Frontal cortex (tissue), 4 donors: ENCODE results near the gene DNAH8. TPM values are rescaled to one million over a fixed set of nuclear protein-coding genes. Genes with fewer than 3 reads are reported as not detected.

Experiments
- DNase-seq, 2 donors: peaks; one replicate each; pipeline ENCODE4 v3.0.0; 2012; ENCODE audit warnings: low spot score in 2 of 2
- FAIRE-seq: peaks from 2 replicates; lab custom pipeline; 2012; peaks lifted over from hg19 to GRCh38; lab: Jason Lieb, UNC
- total RNA-seq: library from RNA; depleted of rRNA; stranded (reverse); fragments of >200 nt; gene quantifications from one replicate; pipeline ENCODE4 v1.2.3, GENCODE V29; 2014
- donor health status: control.
- donor health status: control.
- donor health status: control.

DNAH8 gene
- total RNA-seq, 1 donor from 2014 or later: under 0.01 TPM

DNA sequence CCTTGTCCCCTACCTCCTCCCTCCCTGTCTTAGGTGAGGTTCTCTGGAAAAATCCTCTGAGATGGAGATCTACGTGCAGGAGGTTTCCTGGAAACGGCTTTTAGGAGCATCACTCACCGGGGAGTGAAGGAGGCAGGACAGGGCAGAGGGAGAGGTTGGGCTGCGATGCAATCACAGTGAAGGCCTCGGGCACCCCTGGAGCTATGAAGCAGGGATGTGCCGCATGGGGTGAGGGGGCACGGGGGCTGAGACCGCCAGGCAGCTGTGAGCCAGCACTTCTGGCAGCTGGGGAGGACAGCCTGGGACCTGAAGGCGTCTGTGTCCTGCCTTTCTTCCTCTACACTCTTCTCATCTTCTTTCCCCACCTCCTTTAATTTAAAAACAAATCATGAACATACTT is 320.6 kb downstream of the DNAH8 start:
- FAIRE-seq (no peak), DNase-seq (no peak)

DNA sequence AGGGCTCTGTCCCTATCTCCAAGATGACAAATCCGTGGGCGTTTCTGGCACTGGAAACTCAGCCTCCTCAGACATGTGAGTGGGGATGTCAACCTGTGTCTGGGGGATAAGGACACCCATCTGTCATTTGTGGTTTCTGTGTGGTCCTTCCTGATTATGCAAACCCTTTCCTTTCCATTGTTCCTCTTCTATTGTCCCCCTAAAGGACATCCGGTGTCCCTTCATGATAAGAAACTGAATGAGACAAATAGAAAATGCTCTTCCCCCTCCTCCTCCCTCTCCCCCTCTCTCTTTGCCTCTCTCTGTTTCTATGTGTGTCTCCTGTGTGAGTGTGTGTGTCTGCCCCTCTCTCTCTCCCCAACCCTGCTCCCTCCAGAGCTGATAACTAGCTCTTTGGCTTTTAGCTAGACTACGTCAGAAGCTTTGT is 322.0 kb downstream of the DNAH8 start:
- FAIRE-seq: no peak

DNA sequence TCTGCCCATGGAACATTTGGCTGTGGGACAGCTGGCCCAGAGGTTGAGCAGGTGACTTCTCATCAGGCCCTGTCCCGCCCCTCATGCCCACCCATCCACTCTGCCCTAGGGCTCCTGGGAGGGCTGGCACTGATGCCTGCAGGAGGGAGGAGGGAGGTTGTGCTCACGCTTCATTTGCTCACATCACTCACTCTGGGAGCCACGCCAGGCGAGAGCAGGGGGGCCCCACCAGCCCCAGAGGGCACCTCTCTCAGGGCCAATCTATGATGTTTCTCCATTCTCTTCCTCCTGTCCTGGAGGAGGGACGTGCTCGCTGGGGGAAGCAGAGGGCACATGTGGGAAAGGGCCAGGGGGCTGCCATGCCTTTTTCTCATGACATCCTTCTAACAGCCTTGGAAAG is 322.6 kb downstream of the DNAH8 start:
- DNase-seq (no peak), FAIRE-seq (no peak)

More for the DNA sequence above, 322.0 kb downstream of the DNAH8 start:
- no peak for DNase-seq

DNA sequence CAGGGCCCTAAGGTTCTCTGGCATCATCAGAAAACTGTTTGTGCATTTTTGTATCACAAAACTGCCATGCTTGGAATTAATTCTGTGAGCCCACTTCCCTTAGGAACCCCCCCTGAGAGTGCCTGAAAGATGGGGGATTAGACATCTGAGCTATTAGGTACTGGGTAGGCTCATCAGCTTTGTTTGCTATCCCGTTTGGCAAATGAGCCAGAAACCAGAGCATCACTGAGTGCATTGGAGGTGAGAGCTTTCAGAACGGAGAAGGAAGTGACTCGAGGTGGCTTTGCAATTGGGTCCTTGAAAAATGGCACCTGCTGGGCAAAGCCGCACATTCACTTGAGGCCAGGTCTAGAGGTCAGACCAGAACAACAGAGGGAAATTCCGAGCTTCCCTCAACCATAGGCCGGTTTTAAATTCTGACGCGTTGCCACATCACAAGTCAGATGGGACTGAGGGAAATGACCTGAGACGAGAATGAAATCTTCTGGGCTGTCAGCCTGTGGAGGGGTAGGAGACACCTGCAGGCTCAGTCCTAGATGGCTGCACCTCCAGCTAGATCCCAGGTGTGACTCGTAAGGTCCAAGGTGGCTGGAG is 325.1 kb downstream of the DNAH8 start:
- FAIRE-seq (no peak), DNase-seq (no peak)

DNA sequence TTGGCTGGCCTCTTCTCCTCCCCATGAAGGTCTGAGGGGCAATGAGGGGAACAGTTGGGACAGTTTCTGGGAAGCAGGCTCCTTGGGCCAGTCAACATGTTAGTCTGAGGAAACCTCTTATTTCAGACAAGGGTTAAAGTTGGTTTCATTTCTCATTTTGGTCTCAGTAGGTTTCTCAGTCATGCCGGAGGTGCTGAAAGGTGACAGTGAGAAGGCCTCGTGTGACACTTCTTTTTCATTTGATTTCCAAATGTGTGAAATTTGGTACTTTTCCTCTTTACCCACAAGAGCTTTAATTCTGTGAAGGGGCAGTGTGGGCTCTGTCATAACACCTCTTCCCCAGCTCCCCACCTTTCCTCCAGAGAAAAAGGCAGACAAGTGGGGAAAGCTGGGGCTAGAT is 326.0 kb downstream of the DNAH8 start:
- no peak for FAIRE-seq
- DNase-seq: no peak

DNA sequence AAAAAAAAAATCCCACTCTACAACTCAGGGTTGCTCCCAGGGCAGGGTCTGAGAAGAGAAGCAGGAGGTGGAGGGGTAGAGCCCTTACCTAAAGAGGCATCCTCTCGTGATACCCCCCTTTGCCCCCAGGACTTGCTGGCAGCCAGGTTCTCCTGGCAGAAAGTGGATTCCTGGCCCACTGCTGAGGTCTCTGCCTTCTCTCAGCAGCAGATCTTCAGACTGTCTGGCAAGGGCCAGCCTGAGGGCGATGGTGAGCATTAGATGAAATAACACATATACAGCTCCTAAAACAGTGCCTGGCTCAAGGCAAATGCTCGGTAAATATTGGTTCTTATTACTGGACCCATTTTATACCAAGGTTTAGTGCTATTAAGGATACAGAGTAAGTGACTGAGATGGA is 328.7 kb downstream of the DNAH8 start:
- FAIRE-seq (no peak), DNase-seq (no peak)

DNA sequence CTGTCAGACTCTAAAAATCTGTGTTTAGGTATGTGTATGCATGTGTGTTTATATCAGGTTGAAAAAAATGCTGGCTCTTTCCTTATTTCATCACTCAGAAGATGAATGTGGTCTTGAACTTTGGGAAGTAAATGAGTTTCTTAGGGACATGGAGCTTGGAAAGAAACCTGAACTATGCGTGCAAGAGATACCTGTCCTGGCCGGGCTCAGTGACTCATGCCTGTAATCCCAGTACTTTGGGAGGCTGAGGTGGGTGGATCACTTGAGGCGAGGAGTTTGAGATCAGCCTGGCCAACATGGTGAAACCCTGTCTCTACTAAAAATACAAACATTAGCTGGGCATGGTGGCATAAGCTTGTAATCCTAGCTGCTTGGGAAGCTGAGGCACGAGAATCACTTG is 329.1 kb downstream of the DNAH8 start:
- no peak for DNase-seq
- FAIRE-seq: no peak

DNA sequence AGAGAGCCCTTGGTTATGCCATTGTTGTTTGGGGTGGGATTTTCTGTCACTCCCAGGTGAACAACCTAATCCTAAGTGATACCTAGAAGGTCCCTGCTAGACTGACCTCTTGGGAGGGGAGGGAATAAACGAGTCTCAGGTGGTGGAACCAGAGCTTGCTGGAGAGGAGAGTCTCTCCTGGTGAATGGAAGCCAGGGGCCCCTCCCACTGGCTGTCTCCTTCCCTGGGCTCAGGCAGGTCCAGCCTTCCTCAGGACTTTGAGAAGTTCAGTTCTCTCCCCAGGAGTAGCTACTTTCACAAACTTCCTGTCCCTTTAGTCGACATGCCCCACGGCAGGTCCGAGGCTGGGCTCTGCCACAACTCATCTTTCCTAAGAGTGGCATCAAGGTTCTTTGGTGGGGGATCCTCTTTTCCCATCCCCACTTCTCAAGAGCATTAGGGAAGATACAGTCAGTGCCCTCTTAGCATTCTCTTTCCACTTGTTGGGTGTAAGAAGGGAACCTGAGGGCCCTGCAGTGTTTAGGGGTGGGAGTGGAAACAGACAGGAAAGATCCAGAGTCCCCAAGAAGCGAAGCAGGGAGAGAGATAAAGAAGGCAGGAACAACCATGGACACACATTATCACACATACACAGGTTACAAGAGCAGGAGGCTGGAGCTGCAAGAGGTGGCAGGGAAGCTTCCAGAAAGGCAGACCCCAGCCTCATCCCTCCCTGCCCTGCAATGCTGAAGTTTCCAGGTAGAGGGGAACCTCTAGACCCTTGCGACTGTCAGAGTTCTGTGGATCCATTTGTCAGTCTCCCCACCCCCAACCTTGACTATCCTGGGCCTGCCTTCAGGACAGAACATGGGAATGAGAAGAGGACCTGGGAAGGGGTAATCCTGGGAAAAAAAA is 332.6 kb downstream of the DNAH8 start:
- no peak for DNase-seq

DNA sequence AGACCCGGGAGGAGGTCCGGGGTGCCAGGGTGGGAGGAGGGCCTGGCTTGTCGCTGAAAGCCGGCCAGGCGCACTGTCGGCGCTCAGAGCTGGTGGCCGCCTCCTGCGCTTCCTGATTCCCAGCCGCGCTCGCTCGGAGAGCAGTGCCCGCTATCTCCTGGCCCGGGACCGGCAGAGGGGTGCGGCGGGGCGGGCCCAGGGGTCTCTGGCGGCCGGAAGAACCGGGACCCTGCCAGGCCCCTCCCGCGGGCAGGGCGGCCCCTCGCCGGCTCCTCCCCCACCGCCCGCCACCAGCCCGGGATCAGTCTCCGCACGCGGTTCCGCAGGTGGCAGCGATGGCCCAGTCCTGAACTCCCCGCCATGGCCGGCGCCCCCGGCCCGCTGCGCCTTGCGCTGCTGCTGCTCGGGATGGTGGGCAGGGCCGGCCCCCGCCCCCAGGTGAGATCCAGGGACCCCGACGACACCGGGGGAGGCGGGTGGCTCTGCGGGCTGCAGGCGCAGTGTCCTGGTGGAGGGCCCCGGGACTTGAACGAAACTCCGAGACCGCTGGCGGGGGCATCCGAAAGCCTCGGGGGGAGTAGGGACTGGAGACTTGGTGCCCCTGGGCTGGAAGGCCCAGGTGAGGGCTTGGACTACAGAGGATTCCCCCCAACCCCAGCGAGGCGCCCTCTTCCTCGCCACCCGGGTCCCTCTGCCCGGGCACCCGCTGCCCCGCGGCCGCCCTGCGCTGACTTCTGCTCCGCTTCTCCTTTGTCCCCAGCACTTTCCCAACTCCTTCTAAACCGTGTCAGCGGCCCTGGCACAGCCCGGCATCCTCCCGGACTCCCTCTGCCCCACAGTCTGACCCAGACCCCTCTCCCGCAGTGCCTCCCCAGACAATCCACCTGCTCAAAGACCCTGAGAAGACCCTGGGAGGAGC is 333.6 kb downstream of the DNAH8 start, which contains the start of gene GLP1R:
GLP1R (plus strand) TSS at position 301 of the 919 bp plus-strand sequence; CDS start at position 361, 60 bp downstream.
- DNase-seq (no peak), FAIRE-seq (no peak)

More for the DNA sequence above, 332.6 kb downstream of the DNAH8 start:
- FAIRE-seq: no peak

DNA sequence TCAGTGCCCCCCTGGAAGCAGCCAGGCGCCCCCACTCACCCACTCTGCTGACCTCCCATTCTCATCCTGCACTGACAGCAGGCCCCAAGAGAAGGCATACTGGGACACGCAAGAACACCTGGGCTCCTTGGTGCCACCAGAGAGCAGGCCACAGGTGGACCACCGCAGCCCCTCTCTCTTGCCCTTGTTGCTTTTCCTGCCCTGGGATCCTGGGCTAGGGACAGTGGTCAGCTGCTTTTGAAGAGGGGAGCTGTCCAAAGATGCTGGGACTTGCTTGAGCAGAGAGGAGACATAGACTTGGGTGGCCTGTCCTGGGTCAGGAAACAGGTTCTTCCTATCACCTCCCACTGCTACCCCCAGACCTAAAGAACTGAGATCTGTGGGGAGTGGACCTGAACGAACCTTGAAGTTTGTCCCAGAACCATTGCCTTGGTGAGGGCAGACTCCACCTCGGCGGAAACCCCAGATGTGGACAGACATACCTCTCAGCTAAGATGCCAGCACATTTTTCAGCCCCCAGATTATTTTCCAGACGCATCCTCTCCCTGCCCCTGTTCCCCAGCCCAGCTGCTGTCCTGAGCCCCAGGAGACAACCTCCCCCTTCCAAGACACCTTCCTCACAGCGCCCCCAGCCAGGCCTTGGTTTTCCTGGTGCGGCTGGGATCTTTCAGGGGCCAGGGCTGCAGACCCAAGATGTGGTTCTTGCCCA is 334.6 kb downstream of the DNAH8 start:
- DNase-seq (no peak), FAIRE-seq (no peak)

DNA sequence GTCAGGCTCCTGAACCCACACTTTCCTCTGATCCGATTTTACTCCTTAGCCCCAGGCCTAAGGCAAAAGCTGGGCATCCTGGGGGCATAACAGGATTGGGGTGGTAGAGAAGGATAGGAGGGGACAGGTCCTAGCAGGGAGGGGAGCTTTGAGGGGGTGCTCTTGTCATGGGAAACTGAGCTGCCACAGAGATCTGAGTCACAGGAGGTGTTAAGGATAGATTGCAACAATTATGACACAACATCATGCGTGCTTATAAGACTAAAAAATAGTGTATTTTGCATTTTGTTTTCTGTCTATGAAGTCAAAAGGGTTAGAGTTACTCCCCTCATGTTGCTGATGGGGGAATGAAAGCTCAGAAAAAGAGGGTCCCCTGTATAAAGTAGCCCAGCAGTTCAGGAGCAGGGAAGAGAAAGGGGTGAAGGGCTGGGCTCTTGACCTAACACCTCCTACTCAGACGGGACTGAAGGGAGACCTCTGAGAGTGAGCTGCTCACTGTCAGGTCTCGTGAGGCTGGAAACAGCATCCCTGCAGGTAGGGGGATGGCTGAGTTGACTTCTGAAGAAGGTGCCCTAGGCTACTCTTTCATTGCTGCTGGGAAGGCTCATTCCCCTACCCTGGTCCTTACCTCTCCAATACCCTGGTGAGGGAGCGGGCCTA is 335.5 kb downstream of the DNAH8 start:
- no peak for DNase-seq
- FAIRE-seq: no peak

DNA sequence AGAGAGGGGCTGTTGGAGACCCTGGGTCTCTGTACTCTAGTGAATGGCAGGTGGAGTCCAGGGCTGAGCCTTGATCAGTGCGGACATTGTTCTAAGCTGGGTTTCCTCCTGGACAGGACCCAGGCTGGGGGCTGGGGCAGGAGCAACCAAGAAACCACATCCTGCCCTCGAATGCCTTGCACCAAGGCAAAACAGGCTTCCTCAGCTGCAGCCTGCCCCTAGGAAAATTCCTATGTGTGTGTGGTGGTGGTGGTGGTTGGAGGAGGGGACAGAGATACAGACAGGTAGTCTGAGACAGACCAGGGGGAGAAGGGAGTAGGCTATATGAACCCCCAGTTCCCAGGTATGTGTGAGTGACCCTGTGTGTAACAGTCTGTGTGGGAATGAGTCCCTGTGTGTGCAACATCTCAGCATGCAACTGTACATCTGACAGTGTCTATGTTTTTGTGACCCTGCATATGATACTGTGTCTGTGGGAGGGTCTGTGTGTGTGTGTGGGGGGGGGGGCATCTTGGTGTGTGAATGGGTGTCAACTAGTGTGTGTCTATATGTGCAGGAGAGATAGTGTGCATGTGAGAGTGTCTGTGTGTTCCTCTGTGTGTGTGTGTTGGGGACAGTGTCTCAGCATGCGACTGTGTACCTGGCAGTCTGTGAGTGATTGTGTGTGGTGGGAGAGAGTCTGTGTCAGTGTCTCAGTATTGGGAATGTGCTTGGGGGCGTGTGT is 336.4 kb downstream of the DNAH8 start:
- no peak for DNase-seq
- no peak for FAIRE-seq

DNA sequence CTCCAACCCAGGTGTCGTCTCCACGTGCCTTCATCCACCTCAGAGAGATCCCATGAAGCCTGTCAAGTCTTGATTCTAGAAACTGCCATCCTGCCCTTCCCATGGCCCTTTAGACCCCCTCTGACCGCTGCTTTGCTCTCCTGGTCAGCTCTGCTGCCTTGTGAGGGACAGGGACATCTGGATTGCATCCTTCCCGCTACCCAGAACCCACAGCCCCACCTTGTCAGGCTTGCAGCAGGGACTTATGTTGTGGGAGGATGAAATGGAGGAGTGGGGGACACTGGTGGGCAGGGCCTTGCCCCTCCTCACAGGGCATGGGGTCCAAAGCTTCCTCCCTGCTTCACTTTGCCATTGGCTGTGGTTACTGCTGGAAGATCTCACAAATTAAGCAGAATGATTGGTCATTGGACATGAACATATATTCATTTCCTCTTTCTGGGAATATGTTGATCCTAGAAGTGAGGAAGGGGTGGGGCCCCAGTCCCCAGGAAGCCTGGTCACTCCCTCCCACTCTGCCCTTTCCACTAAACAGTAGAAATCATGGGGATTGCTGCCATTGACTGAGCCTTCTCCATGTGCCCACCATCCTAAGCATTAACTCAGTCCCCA is 338.0 kb downstream of the DNAH8 start:
- DNase-seq (no peak), FAIRE-seq (no peak)

DNA sequence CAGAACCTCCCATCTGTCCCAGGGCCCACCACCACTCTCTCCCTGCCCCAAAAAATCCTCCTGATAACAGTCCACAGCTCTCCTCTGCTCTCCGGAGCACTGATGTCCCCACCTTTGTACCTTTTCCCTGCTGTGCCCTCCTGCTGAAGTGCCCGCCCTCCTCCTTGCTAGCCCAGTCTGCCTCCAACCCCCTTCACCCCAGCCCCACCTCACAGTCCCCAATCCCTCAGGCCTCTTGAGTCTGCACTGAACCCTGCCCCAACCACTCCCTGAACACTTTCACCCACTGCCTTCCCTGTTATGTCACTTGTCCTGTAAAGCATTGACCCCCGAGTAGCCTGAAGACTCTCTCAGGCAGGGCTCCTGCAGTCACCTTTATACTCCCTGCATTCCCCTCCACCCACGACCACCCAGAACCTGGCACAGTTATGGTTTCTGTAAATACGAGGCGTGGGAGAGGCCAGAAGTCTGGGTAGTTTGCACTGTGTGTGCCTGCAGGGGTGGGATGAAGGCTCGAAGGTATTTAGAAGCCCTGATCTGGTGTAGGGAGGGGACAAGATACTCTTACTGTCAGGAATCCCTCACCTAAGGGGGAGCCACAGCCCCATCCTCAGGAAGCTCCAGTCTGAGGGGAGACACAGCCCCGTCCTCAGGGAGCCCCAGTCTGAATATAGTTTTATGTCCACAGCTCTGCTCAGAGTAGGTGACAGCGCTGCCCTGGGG is 338.9 kb downstream of the DNAH8 start:
- no peak for DNase-seq
- FAIRE-seq: no peak

DNA sequence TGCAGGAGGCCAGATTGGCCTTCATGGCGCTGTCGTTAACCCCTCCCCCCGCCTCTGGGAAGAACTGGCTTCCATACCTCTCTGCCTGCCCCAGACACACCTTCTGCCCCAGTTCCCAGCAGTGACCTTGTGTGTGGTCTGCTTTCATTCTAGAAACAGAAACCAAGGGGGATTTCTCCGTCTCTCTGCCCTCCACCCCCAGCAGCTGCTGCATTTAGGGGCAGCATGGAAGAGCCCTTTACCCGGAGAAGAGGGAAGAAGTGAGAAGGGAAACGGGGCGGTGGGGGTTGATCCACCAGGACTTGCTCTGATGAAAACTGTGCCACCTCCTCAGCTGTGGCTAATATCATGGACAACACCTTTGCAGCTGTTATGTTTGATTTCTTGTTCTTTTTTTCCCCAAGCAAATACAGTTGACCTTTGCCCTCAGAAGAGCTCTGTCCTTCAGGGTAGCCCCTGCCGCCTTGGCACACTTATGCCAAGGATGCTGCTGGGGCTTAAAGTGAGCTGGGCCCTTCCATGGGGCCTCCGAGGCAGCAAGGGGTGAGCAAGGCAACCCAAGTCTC is 339.5 kb downstream of the DNAH8 start:
- DNase-seq (no peak), FAIRE-seq (no peak)

DNA sequence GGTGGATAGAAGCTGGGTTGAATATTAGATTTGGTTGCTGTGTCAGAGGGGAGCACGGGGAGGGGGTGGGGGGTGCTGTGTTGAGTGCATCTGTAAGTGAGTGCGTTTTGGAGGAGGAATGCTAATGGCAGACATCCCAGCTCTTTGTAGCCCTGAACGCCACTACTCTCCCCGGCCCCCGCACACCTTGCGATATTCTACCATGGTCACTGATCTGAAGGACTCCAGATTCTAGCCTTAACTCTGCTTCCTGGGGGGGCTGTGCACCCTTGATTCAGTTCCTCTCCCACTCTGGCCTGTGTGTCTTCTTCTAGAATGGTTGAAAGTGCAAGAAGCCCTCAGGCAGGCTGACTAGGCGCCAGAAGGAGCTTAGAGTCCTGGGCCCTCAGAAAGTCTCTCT is 340.6 kb downstream of the DNAH8 start:
- no peak for FAIRE-seq
- no peak for DNase-seq

DNA sequence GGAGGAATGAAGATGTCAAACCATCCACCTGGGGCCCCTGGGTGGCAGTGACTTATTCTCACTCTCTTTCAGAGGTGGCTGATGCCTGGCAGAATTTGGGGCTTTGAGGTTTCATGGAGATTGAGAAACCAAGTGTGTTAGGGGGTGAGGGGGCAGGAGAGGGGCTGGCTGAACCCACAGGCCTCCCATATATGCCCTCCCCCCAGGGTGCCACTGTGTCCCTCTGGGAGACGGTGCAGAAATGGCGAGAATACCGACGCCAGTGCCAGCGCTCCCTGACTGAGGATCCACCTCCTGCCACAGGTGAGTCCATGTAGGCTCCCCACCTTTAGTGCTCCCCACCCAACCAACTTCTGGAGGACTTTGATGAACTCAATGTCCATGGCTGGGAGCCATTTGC is 341.1 kb downstream of the DNAH8 start:
- FAIRE-seq (no peak), DNase-seq (no peak)
